ENCODE measurements around the gene TACC2.

The TACC2 gene

DNA sequence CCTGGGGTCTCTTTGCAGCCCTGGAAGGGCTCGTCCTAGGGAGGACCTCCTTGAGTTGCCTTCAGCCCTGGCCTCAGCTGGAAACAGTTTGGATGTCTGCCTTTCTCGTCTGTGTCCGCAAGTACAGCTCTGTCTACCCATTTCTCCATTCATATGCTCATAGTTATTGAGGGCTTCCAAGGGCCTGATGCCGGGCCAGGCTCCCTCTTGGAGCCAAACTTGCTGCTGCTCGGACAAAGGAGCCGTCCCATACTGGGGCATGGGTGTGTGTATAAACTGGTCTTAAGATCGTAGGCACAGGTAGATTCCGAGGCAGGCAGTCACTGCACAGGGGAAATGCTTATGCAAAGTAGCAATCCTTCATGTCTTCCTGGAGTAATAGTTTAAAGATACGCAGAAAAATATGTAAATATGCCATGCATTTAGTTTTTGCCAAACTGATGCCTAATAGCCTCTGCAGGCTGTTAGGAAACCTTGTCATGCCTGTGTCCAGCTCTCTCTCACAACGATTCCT is 165.1 kb downstream of the TACC2 start:
- H3K27me3 Mint-ChIP-seq, result peaks cover 9% of the 10 kb centered on the region
- no peaks in the 10 kb centered on the region for H3K4me1 Mint-ChIP-seq (ENCODE audit: low read depth)
- H3K4me3 Mint-ChIP-seq, result no peak overlapping the region
- H3K36me3 Mint-ChIP-seq, result no peaks in the 10 kb centered on the region
- no peaks in the 10 kb centered on the region for H3K9me3 Mint-ChIP-seq (ENCODE audit: low read depth)
- no peak overlapping the region for H3K27ac Mint-ChIP-seq

DNA sequence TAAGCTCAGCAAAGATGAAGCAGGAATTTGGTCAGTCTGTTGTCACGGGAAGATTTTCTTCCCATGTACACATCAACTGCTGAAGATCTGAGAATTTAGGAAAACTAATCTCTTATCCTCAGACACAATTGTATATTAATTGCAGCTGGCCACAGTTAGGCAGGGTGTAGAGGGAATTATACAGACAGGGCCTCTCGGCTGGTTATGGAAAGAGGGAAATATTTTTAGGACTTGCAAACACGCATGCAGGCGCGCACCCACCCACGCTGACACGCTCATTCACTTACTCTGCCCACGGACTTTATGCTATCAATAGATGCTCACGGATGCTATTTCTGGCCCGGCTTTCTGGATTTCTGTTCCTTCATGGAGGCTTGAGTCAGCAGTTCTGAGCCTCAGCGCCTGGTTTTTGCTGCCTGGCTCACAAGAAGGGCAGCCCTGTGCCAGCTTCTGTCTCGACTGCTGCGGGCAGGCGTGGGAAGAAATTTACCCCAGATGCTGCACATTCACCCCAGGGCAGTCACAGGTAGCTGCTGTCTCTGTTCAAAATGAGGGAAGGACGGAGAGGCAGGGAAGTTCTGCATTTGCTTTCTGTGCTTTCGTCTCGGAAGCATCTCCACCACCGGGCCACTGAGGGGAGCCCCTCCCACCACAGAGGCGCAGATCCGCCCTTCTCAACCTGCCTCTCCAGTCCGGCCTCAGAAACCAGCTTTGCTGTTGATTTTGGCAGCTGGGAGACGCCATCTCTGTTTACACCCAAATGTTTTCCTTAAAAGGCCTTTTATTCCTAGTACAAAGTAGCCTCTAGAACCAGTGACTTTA is 165.8 kb downstream of the TACC2 start:
- H3K27ac Mint-ChIP-seq, result no peak overlapping the region
- H3K36me3 Mint-ChIP-seq, result no peaks in the 10 kb centered on the region
- no peak overlapping the region for H3K4me3 Mint-ChIP-seq
- no peaks in the 10 kb centered on the region for H3K9me3 Mint-ChIP-seq (ENCODE audit: low read depth)
- H3K27me3 Mint-ChIP-seq, result peaks cover 11% of the 10 kb centered on the region
- H3K4me1 Mint-ChIP-seq (ENCODE audit: low read depth), result no peaks in the 10 kb centered on the region

GRCh38 chr10:122157451-122157850 is 168.5 kb downstream of the TACC2 start:
- no peaks in the 10 kb centered on the region for H3K4me1 Mint-ChIP-seq (ENCODE audit: low read depth)
- peaks cover 27% of the 10 kb centered on the region for H3K27me3 Mint-ChIP-seq
- no peaks in the 10 kb centered on the region for H3K9me3 Mint-ChIP-seq (ENCODE audit: low read depth)
- H3K27ac Mint-ChIP-seq, result no peak overlapping the region
- no peaks in the 10 kb centered on the region for H3K36me3 Mint-ChIP-seq
- no peak overlapping the region for H3K4me3 Mint-ChIP-seq

- no peak overlapping the region for H3K27ac Mint-ChIP-seq
- H3K36me3 Mint-ChIP-seq, result no peaks in the 10 kb centered on the region
- H3K4me1 Mint-ChIP-seq (ENCODE audit: low read depth), result no peaks in the 10 kb centered on the region
- H3K9me3 Mint-ChIP-seq (ENCODE audit: low read depth), result no peaks in the 10 kb centered on the region
- no peak overlapping the region for H3K4me3 Mint-ChIP-seq
- H3K27me3 Mint-ChIP-seq, result peaks cover 28% of the 10 kb centered on the region
Observed at GRCh38 chr10:122158362-122158761, 169.4 kb downstream of the TACC2 start.

GRCh38 chr10:122159141-122159970 is 170.4 kb downstream of the TACC2 start:
- Mint-ChIP-seq H3K27me3 (peaks cover 30% of the 10 kb centered on the region), H3K36me3 (no peaks in the 10 kb centered on the region), H3K4me1 (ENCODE audit: low read depth) (peaks cover 5% of the 10 kb centered on the region), H3K4me3 (no peak overlapping the region), H3K9me3 (ENCODE audit: low read depth) (no peaks in the 10 kb centered on the region), H3K27ac (no peak overlapping the region)

GRCh38 chr10:122161795-122162194 is 172.8 kb downstream of the TACC2 start:
- H3K36me3 Mint-ChIP-seq, result no peaks in the 10 kb centered on the region
- H3K4me3 Mint-ChIP-seq, result no peak overlapping the region
- peaks cover 9% of the 10 kb centered on the region for H3K4me1 Mint-ChIP-seq (ENCODE audit: low read depth)

DNA sequence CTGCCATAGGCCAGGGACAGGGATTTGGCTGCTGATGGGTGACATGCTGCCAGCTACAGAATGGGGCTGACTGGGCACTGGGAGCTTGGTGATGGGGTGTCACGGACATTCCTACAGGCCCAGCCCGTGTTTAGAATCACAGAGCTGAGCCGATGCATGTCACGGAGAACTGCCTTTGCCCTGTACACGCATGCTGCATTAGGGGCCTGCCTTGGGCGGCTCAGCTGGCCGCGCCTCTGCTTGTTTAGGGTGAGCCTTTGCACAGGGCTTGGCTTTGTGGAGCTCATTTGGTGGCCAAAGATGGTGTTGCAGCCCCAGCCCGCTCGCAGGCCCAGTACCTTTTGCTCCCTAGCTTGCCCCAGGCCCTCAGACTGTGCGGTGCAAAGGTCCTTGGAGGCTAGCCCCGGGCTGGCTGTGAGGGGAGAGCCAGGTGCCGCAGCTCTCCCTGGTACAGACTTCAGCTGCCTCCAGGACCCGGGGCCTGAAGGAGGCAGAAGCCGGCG is 173.8 kb downstream of the TACC2 start:
- no peak overlapping the region for H3K27ac Mint-ChIP-seq
- H3K4me1 Mint-ChIP-seq (ENCODE audit: low read depth), result peaks cover 9% of the 10 kb centered on the region
- H3K36me3 Mint-ChIP-seq, result no peaks in the 10 kb centered on the region
- H3K27me3 Mint-ChIP-seq, result peaks cover 52% of the 10 kb centered on the region
- H3K9me3 Mint-ChIP-seq (ENCODE audit: low read depth), result no peaks in the 10 kb centered on the region
- H3K4me3 Mint-ChIP-seq, result peak overlapping the region; percentile 30

More at GRCh38 chr10:122161795-122162194, 172.8 kb downstream of the TACC2 start:
- peaks cover 50% of the 10 kb centered on the region for H3K27me3 Mint-ChIP-seq
- H3K27ac Mint-ChIP-seq, result no peak overlapping the region
- H3K9me3 Mint-ChIP-seq (ENCODE audit: low read depth), result no peaks in the 10 kb centered on the region

GRCh38 chr10:122163174-122164022 is 174.4 kb downstream of the TACC2 start:
- H3K27me3 Mint-ChIP-seq, result peaks cover 52% of the 10 kb centered on the region
- H3K4me3 Mint-ChIP-seq, result no peak overlapping the region
- H3K9me3 Mint-ChIP-seq (ENCODE audit: low read depth), result no peaks in the 10 kb centered on the region
- no peaks in the 10 kb centered on the region for H3K36me3 Mint-ChIP-seq
- peaks cover 9% of the 10 kb centered on the region for H3K4me1 Mint-ChIP-seq (ENCODE audit: low read depth)
- no peak overlapping the region for H3K27ac Mint-ChIP-seq

DNA sequence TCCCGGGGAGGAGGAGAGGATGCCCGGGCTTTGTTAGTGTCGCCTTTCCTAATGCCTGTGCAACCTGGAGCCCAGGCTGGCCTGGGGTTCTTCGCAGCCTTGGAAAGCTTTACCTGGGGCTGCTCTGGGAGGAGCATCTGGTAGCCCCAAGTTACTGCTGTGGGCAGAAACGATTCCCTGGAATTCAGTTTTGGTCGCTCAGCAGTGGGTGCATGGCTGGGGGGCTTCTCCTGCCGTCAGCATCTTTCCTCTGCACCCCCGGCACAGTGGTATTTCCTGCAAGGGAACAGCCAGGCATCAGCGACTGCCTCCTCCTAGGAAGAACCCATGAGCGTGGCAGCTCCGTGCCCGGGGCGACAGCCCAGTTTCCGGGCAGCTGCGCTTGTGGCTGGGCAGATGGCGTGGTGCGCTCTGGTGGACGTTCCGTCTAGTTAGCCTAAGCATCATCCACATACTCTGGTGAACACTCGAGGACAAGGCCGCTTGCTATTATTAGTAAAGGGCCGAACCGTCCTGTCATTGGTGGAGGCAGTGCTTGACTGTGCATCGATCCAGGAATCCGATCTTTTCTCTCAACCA is 175.1 kb downstream of the TACC2 start:
- Mint-ChIP-seq H3K36me3 (no peaks in the 10 kb centered on the region), H3K4me3 (peak overlapping the region; percentile 62), H3K9me3 (ENCODE audit: low read depth) (no peaks in the 10 kb centered on the region), H3K27me3 (peaks cover 51% of the 10 kb centered on the region), H3K4me1 (ENCODE audit: low read depth) (peaks cover 9% of the 10 kb centered on the region), H3K27ac (no peak overlapping the region)

DNA sequence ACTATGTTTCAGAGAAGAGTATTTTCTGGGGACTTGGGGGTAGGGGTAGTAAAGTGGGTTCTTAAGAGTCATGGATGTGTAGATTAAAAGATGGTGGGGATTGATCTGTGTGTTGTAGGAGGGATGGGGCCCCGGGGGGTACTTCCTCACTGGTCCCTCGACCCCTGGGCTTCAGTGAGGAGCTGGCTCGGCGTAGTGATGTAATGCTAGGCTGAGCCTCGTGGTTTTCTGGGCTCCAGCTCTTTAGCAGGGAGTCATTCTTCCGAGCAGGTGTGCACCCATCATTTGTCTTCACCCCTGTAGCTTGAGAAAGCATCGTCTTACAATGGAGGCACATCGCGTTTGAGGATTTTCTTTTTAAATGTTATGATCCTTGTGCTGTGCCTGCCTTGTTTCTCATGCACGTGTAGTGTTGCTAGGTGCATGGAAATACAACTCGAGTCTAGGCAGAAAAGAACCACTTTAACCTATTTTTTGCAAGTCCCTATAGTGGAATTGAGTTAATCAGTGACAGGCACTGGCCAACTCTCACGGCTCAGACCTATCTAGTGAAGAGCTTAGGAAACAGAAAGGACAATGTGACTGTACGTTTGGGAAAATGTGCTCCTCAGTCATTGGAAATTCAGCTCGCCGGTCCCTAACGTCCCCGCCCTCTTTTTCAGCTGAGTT is 176.0 kb downstream of the TACC2 start:
- Mint-ChIP-seq H3K4me3 (peak overlapping the region; percentile 62), H3K36me3 (no peaks in the 10 kb centered on the region), H3K27ac (no peak overlapping the region), H3K4me1 (ENCODE audit: low read depth) (peaks cover 9% of the 10 kb centered on the region), H3K9me3 (ENCODE audit: low read depth) (no peaks in the 10 kb centered on the region), H3K27me3 (peaks cover 48% of the 10 kb centered on the region)

DNA sequence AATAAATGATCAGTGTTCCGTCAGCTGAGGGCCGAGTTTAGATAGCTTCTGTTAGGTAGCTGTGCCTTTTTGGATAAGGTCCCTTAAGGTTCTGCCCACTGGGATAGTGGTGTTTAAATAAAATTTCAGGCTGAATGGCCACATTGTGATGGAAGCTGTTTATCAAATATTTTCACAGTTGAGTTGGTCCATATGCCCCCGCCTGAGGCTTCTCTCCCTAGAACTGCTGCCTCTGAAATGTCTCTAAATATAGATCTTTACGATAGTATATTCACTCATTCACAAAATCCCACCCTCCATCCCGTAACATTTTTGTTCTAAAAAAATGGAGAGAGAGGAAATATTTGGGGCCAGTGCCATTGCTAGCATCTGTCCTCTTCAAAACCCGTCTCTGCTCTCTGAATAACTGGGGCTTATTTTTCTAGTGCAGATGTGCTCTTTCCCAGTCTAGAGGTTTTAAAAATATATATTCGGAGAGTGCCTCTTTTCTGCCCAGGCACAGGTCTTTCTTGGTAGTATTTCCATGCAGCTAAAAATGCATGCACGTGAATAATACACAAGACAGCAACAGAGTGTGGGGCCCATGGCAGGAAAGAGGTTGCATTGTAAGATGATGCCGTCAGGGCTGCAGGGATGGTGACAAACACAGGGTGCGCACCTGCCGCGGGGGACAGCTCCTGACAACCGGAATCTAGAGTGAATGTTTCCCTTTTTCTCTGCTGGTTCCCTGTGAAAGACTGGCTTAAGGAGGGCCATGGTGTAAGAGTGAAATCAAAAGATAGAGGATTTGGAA is 176.7 kb downstream of the TACC2 start:
- Mint-ChIP-seq H3K27me3 (peaks cover 48% of the 10 kb centered on the region), H3K27ac (no peak overlapping the region), H3K36me3 (no peaks in the 10 kb centered on the region), H3K4me1 (ENCODE audit: low read depth) (peaks cover 9% of the 10 kb centered on the region), H3K9me3 (ENCODE audit: low read depth) (no peaks in the 10 kb centered on the region), H3K4me3 (no peak overlapping the region)

DNA sequence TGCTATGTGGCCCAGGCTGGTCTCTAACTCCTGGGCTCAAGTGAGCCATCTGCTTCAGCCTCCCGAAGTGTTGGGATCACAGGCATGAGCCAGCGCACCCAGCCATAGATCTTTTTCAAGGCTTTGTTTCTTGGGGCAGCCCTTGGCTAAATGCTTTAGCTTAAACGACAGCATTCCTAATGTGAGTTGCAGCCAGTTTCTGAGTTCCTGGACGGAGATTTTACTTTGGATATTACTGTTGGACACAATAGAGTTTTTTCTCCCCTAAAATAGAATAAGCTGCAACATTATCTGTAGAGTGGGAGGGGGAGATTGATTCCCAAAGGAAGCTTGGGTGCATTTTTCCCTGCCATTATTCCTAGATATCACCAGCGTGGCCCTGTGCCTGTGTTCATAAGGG is 179.1 kb downstream of the TACC2 start:
- no peaks in the 10 kb centered on the region for H3K9me3 Mint-ChIP-seq (ENCODE audit: low read depth)
- H3K27ac Mint-ChIP-seq, result no peak overlapping the region
- peaks cover 9% of the 10 kb centered on the region for H3K4me1 Mint-ChIP-seq (ENCODE audit: low read depth)
- H3K36me3 Mint-ChIP-seq, result no peaks in the 10 kb centered on the region
- H3K4me3 Mint-ChIP-seq, result no peak overlapping the region
- peaks cover 40% of the 10 kb centered on the region for H3K27me3 Mint-ChIP-seq
